Endothelial cell of umbilical vein (primary cell): ENCODE measurements around the gene ANKRD13B.

Experiments
- CTCF ChIP-seq, 2 donors: IDR thresholded peaks; 1 replicate in 1 of 2; 2 replicates in 1 of 2; pipeline ENCODE4 v1.5.1; 2011; ENCODE audit warnings: low read length in 2 of 2, mild to moderate bottlenecking in 2 of 2, moderate library complexity in 2 of 2, control low read depth in 1 of 2, inconsistent platforms in 1 of 2, low read depth in 1 of 2; ENCODE audit not compliant: insufficient read depth in 1 of 2; ENCODE audit errors: extremely low read depth in 1 of 2
- EZH2 ChIP-seq: IDR thresholded peaks from 2 replicates; pipeline ENCODE4 v1.6.1; 2012; ENCODE audit warnings: borderline replicate concordance, low read depth, mild to moderate bottlenecking, moderate library complexity, low read length, inconsistent platforms; ENCODE audit not compliant: severe bottlenecking
- MYC ChIP-seq: IDR thresholded peaks from one replicate; pipeline ENCODE4 v1.6.1; 2011; ENCODE audit warnings: mild to moderate bottlenecking, low read depth, low read length
- POLR2A ChIP-seq: IDR thresholded peaks from 2 replicates; pipeline ENCODE4 v1.6.1; 2012; ENCODE audit warnings: low read depth, mild to moderate bottlenecking, control low read depth, low read length

- TF ChIP-seq POLR2A (no peak), MYC (no peak), EZH2 (no peak), CTCF (IDR thresholded peaks at IDR 0.05; ENCODE audit: extremely low read depth in 1 of 2, insufficient read depth in 1 of 2, low read depth in 1 of 2, low read length in 2 of 2) (no peak)
These were observed 46.8 kb upstream of the ANKRD13B start for GRCh38 chr17:29546085-29546484.
